OCI-LY1 (cell line): ENCODE results near the gene DNAH8.
"Not testable (repeated sequence)": the region's sequence is repeated elsewhere in the genome, so short reads cannot be mapped to it uniquely, and the experiment has no call there.

Source experiments
- CTCF ChIP-seq: fragments of 200-600 bp; sonication (generic), shearing (Covaris generic); IDR thresholded peaks from 2 replicates; pipeline ENCODE4 v1.5.1; 2017; ENCODE audit warnings: mild to moderate bottlenecking, antibody characterized with exemption, low read length, moderate library complexity, mixed read lengths
- EZH2 ChIP-seq: fragments of 200-600 bp; sonication (generic), shearing (Covaris generic); IDR thresholded peaks from 2 replicates; pipeline ENCODE4 v1.8.0; 2017; ENCODE audit warnings: borderline replicate concordance, mixed run types, mild to moderate bottlenecking, antibody characterized with exemption, low read length, moderate library complexity, mixed read lengths

- not testable (repeated sequence) for TF ChIP-seq EZH2, CTCF
Observed at GRCh38 chr6:38873816-38874215, 158.7 kb downstream of the DNAH8 start.
